ENCODE results near the gene SLC6A6.

SLC6A6 gene

DNA sequence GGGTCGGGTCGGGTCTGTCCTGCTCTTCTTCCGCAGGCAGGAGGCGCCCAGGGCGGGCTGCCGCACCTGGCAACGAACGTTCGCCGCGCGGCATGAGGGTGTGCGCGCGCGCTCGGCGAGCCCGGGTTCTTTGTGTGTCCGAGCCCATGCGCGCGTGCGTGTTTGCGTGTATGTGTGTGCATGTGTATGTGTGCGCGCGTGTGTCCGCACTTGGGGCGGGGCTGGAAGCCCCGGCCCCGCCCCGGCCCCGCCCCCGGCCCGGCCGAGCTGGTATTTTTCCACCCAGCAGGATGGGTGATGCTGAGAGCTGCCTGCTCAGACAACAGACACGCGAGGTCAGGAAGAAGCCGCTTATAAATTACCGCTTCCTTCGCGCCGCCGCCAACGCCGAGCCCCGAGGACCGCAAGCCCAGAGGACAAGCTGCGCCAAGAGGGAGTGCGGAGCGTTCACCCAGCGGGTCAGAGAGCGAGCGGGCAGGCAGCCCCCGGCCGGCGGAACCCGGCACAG lies at the start of gene SLC6A6:
Gene SLC6A6 (plus strand): TSS at position 303 of the 508 bp plus-strand sequence. CDS start 41,029 bp downstream, outside the sequence.
- peak; percentile 42 for DNase-seq

DNA sequence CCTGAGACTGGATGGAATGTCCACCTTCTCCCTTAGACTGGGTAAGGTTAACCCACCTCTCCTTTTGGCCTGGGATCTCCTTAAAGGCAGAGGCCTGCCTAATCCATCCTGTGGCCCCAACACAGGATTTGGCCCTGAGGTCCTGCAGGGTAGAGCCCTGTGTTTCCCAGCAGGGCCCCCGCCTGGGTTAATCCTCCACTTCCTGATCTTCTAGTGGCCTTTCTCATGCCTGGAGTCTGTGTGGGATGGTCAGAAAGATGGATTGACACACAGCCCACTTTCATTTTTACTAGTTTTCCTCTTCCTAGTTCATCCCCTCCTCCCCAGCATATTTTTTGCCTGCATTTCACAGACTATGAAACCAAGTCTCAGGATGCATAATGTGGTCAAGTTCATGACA lies 48.9 kb upstream of the SLC6A6 start:
- no peak for DNase-seq

DNA sequence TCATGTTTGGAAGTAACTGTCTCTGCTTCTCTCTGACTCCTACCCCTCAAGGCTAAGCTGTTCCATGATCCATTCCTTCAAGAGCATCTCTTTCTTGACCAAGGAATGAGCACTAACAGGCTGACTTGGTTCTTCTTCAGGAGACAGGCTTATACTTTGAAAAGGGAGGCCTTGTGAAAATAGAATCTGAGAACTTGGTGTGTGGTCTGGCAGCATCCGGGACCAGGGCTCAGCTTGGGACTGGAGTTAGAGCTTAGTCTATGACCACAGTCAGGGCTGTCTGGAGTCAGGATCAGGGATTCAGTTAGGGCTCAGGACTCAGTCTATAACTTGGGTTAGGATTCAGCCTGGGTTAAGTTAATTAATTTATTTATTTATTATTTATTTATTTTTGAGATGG lies 44.9 kb upstream of the SLC6A6 start:
- DNase-seq = no peak

DNA sequence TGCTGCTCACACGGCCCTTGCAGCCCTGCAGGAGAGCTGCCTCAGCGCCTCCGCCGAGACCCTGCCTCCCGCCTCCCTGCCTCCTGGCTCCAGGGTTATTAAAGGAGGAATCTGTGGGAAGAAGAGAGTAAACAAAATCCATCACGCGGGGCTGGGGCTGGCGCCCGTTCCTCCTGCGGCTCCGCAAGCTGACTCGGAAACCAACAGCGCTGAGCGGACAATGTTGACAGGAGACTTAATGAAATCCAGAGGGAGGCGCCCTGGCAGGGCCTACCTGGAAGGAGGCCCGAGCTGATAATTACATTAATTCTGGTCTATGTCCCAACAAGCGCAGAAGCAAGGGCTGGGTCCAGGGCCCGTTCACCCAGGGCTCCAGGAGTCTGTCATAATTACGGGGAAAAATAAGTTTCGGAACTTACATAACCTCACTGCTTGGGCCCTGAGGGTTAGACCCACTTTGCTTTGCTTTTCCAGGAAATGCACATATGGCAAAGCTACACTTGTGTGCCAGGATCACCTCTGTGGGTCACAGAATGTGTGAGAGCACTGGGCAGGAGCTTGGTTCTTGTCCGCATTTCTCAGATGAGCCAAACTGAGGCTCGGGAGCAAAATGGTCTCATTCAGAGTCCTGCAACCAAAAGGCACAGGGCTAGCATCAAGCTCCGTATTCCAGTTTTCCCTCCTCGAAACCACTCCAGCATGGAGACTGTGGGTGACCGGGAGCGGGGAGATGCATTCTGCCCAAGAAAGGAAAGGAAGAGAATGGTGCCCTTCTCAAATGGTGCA lies 43.8 kb upstream of the SLC6A6 start:
- peak; percentile 12 for DNase-seq

DNA sequence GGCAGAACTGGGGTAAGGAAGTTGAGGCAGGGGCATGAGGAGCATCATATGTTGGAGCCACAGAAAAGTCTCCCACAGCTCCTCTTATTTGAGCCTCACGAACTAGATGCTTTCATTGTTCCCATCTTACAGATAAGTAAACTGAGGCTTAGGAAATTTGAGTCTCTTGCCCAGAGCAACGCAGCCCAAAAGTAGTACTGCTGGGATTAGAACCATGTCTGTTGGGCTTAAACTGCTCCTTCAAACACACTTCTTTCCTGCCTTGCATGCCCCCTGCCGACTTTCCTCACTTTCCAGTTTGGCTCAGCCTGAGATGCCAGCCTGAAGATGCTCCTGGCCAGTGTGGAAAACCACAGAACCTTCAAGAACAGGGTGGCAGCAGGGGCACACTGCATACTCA lies 43.1 kb upstream of the SLC6A6 start:
- no peak for DNase-seq

DNA sequence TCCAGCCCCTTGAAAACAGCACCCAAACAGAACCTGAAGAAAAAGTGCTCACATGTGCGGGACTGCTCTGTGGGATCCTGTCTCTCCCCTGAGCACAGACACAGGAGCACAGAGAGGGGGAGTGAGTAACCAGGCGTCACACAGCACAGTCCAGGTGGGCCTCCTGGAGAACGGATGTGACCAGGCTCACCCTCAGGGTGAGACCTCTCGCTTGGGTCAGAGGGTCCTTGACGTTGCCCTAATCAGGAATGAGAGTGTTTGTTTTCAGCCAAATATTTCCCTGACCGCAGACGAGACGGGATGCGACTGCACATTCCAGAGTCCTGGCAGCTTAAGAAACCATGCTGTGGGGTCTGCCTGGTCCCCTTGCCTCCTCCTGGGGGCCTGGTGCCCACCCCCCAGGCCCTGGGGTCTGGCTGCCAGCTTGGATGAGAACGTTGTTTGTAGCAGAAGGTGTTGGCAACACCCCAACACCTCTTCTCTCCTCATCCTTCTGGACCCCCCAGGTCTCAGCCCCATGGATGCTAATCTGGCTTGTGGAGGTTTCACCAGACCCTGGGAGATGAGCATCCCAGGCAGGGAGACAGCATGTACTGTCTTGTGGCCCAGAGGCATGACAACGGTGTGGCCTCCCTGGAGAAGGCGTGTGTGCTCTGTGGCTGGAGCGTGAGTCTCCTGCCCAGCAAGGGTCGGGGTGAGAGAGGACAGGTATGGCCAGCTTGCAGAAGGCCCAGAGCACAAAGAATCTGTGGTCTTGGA lies 42.1 kb upstream of the SLC6A6 start:
- no peak for DNase-seq

DNA sequence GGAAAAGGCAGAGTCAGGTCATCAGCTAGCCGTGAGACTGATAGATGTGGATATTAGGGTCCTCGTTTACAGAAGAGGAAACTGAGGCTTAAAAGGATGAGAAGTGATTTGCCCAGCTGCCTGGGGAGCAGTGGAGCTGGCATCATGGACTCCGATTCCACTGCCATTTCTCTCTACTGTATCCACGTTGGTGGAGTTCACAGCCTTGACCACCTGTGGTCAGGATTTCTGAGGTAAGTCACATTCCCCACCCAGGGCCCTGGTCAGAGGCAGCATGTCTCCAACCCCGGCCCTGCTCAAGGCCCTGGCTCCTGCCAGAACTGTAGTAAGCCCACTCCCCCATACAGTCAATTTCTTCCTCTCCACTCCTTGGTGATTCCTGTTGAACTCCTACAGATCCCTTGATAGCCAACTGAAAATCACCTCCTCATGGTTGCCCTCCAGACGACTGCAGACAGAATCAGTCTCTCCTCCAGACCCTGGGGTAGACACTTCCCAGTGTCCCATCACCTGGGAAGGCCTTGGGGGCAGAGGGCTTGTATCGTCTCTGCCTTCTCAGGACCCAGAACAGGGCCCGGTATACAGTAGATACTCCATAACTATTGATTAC lies 41.2 kb upstream of the SLC6A6 start:
- DNase-seq = no peak

DNA sequence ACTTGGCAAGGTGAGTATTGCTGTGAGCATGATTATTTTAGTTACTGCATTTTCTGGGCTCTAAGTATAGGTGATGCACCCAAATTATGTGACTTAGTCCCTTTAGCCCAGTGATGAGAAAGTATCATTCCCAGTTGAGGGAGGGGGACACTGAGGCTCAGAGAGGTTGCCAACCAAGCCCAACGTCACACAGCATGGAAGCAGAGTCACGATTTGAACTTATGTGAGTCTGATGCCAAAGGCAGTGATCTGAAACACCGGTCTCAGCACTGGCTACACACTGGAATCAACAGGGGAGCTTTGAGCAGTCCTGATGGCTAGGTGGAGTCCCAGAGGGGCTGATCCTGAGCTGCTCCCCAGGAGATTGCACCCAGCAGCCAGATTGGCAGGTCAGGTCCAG lies 39.5 kb upstream of the SLC6A6 start:
- no peak for DNase-seq

DNA sequence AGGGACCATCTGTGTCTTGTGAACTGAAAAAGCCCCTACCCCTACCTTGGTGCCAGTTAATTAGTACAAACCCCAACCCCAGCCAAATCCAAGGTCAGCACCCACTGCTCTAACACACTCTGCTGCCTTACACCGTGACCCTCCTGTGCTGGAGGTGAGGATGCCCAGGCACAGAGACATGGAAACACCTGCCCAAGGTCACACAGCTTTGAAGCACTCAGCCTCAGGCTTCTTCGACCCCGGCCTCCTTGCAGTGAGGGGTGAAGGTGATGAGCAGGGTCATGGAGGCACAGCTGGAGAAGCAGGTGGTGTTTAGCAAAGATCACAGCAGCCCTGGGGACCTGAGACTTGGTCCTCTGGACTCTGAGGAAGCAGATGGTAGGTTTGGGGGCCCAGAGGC lies 39.0 kb upstream of the SLC6A6 start:
- DNase-seq = no peak

DNA sequence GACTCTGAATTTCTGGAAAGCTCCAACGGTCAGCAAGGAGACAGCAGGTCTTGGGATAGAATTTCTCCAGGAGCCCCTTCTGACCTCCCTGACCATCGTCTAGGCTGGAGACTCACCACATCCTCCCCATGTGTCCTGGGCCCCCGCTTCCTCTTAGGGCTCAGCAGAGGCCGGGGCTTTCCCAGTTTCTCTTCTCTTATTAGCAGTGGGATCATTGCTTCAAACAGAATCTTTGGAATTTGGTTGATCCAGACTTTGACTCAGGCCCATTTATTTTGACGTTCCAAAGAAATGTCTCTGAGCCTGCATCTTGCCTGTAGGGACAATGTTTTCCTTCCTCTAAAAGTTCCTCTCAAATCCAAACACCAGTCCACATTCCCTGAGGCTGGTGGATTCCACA lies 38.4 kb upstream of the SLC6A6 start:
- no peak for DNase-seq

DNA sequence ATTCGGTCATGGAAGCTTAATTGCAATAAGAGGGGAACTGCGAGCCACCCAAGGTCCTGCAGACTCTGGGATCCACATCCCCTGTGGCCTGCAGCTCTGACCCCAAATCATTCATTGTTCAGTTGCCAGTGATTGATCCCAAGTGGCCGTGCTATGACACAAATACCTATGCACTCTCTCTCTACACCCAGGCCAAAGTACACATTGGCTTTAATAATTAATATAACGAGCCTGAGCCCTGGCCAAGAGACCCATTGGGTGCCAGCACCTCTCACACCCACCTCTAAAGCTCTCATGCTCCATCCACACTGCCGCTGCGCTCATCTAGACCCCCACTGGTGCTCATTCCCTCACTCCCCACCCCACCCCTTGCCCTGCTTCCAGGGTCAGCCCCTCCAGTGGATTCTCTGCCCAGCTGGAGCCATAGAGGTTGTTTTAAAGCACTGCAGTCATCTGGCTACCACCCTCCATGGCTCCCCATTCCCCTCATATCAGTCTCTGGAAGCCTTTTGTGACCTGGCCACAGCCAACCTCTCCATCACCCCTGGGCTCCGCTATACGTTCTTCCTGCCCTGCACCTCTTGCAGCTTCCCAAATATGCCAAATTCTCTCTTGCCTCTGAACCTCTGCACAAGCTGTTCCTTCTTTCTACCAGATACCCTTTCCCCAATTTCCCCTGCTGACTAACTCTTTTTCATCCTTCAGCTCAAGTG lies 37.7 kb upstream of the SLC6A6 start:
- no peak for DNase-seq

DNA sequence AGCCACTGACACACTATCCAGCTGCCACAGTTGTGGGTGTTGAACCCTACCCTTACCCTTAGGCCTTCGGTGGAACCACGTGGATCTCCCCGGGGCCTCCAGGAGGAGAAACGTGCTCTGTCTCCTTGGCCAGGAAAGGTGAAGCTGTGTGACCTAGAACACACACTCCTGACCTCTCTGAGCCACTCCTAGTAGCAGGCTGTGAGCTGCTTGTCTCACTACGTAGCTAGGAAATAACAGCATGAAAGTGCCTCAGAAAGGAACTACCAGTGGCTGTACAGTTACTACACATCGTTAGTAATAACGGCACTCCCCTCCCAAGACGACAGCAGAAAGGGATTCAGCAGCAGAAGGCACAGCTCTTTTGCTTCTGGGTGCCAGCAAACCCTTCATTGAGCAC lies 36.2 kb upstream of the SLC6A6 start:
- no peak for DNase-seq

DNA sequence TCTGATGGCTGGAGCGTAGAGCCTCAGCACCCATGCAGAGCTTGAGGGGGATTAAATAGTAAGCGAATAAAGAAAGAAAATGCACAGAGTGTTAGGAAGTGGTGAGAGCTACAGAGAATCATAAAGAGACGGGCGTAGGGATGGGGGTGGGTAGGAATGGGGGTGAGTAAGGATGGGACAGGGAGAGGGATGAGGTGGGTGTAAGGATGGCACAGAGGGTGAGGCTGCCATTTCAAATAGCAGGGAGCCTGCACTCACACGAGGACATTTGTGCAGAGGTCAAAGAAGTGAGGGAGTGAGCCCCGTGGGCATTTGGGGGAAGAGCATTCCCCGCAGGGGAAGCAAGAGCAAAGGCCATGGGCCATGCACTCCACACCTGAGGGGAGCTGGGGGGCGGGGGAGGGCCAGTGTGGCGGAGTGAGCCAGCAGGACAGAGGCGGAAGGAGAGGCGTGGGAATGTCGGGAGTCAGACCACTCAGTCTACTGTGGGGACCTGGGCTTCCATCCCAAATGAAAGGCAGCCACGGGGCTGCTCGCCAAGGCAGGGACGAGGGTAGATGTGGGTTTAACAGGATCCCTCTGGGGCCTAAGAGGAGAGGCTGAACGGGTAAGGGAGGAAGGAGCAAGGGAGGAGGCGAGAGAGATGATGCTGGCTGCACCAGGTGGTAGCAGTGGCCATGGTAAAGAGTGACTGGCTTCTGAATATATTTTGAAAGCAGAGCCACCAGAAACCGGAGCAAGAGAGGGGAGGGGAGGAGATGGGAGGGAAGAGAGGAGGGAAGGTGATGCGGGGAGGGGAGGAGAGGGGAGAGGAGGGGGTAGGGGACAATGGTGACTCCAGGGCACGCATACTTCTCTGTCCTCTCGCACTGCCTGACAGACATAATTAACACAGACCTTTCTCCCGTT lies 35.2 kb upstream of the SLC6A6 start:
- DNase-seq = no peak

DNA sequence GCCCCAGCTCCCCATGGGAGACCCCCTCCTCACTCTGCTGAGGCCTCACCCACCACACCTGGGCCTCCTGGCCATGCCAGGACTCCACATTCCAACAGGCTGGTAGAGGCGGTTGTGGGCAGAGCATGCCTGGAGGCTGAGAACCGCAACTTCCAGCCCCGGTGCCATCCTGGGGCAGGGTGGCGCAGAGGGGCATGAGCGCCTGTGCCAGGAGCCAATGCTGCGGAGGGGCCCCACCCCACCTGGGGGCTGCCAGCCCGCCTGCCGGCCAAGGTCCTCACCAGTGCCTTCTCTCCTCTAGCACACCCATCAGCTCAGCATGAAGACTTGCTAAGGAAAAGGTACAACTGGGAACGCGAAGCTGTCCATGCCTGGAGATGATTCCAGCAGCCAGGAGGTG lies 34.3 kb upstream of the SLC6A6 start:
- DNase-seq = no peak

DNA sequence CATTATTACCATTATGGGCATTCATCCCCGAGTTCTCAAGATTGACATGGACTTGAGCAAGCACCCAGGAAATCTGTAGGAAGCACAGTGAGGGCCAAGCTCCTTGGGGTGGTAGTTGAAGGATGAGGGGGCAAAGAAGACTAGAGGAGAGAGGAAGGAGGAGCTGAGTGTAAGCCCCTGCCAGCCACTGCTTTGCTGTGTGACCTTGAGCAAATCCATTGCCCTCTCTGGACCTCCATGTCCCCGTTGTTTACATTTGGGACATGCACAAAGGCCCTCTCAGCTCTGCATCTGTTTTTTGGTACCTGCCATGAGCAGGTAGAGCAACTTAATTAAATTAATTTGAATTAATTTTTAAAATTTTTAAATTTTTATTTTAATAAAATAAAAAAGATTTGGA lies 33.5 kb upstream of the SLC6A6 start:
- DNase-seq = no peak

DNA sequence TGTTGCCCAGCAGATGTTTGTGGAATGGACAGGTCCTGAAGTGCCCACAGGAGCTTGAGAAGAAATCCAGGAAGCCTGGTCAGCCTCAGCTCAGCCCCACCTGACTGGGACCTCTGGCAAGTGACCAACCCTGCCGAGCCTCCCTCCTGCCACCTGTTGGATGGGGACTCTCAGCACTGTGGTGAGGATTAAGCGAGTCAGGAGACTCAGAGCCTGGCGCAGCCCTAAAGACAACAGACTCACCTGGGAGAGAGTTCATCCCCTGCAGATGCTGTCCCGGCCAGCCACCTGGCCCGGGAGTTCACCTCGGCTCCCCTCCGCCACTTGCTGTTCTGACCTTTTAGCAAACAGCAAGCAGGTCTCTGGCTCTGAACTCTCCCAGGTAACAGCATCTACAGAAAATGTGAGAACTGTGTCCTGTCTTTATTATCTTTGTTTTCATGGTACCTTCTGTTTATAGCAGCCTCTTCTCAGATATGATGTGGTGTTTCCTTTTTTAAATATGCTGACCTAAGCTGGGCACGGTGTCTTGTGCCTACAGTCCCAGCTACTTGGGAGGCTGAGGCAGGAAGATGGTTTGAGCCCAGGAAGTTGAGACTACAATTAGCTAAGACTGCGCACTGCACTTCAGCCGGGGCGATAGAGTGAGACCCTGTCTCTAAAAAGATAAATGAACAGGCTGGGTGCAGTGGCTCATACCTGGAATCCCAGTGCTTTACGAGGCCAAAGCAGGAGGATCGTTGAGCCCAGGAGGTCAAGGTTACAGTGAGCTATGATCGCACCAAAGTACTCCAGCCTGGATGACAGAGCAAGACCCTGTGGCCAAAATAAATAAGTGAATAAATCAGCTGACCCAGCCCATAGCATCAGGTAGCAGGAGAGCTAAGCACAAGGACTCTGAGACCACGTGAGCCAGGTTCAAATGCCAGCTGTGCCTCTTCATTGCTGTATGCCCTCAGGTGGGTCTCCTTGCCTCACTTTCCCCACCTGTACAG lies 32.4 kb upstream of the SLC6A6 start:
- DNase-seq = no peak

DNA sequence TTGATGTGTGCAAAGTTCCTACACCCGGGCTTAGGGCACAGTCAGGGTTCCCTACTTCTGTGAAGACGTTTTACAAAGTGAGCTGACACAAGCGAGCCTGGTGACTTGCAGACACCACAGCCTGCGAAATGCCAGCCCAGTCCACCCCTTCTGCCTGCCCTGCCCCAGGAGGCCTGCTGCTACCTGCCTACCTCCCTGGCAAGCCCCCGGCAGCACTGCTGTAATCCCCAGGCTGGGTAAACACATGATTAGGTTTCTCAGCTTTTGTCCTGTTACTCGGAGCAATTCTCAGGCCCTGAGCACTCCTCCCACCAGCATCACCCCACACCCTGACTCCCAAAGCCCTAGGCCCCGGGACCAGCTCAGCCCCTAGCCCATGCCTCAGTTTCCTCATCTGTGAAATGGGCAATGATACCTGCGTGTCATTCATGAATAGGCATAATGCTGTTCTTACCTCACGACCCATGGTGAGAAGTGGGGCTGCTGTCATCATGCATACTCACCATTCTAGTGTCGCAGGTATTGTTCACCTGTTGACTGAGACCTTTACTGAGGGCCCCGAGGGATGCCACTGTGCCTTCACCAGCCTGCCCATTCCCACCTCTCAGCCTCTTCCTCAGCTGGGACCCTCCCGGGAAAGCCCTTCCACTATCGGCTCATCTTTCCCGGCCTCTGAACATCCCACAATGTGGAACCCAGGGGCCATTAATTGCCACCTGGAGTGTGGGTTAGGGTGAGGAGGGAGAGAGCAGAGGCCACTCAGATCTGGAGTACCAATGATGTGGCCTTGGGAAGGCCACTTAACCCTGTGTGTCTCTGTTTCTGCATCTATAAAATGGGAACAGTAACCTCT lies 31.5 kb upstream of the SLC6A6 start:
- DNase-seq = no peak

DNA sequence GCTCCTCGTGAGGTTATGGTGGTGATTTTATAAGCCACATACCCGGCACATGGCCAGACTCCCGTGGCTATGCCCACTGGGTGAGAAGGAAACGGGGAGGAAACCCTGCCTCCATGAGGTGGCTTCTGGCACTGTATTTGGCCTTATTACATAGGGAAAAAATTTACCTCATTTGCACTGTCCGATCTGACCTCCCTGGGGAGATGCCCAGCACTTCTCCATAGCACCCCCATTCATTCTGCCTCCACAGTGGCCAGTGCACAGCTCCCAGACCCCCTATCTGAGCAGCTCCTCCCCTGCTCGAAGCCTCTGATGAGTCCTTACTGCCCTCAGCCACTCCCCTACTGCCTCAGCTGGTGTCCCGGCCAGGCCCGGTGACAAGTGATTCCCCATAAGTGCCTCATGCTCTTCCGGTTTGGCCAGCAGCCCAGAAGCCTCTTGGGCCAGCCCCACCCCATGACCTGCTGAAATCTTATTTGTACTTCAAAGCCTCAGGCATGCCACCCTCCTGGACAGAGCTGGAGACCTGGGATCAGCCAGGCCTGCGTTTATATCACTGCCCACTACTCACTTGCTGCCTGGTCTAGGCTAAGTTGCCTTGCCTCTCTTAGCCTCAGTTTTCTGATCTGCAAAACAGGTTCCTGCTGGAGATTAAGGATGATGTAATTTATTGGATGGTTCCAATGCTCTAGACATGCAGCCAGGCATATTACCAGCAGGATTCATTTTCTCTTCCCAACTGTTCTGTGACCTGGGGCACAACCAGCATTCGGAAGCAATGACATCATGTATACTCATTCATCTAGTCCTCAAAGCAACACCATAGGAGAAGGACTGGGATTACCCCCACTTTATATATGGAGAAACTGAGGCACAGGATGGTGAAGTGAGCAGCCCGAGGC lies 30.6 kb upstream of the SLC6A6 start:
- DNase-seq = no peak

DNA sequence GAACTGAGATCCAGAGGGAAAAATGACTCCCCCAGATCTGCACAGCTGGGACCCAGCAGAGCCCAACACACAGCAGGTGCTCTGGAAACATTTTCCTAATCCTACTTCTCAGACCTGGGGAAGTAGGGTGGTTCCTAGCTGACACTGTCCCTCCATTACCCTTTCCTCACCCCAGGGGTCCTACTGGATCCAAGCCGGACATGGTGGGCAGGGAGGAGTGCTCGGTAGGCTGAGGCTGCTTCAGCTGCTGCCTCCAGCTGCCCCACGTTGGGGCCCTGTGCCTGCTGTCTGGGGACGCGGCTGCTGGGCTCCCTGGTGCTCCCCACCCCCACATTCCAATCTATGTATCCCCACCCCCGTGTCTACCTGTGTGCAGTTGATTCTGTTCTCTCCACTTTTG lies 29.8 kb upstream of the SLC6A6 start:
- no peak for DNase-seq

Measured in NCI-H446 treated with DMSO at 0.1 percent for 48 hours (cell line).